HG03064 (cell line): ENCODE measurements around the gene TNFSF13.

ENCODE experiments used
- ATAC-seq: cut with Tn5 transposase; IDR thresholded peaks from one replicate; pipeline ENCODE4 v1.9.1; 2021; ENCODE audit warnings: low read depth; ENCODE audit not compliant: unreplicated experiment

TNFSF13 gene

DNA sequence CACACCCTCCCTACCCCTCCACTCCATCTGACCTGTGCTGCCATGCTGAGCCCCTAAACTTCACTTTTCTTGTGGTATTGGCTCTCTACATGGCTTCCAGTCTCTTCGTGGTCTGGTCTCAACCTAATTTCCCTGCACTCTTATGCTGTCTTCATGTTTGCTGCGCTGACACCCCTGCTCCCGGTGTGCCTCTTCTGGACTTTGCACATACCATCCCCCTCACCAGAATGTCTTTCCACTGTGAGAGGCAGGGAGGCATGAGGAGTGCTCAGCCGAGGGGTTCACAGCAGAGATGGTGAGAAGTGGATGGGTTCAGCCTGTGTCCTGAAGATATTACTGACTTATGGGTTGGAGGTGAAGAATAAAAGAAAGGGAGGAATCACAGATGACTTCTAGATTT is 7.2 kb upstream of the TNFSF13 start:
- no peak for ATAC-seq

DNA sequence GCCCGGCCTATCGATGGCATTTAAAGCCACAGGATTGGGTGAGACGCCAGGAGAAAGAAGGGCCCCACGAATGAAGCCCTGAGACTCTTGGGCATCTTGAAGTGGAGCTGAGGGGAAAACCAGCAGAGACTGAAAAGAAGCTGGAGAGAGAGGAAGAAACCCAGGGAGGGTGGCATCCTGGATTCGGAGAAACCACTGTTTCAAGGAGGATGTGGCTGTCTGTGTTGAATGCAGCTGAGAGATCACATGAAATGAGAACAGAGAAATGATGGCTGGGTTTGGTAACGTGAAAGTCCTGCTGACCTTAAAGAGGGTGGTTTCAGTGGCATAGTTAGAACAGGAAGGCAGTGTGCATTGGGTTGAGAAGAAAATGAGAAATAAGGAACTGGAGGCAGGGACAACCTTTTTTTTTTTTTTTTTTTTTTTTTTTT is 5.9 kb upstream of the TNFSF13 start:
- ATAC-seq, result no peak

DNA sequence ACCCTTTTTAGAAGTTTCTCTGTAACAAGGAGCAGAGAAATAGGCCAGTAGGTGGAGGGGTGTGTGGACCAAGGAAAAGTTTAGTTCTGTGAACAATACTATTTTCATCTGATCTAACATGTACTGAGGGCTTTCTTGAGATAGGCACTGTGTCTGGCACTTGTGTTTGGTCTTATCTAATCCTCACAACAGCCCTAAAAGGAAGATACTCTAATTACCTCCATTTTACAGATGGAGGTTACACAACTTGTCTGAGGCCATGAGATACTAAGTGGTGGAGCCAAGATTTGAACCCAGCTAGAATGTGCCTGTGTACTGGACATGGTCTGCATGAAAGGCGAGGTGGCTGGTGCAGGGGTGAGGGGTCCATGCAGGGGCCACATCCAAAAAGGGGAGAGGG is 5.2 kb upstream of the TNFSF13 start:
- no peak for ATAC-seq

DNA sequence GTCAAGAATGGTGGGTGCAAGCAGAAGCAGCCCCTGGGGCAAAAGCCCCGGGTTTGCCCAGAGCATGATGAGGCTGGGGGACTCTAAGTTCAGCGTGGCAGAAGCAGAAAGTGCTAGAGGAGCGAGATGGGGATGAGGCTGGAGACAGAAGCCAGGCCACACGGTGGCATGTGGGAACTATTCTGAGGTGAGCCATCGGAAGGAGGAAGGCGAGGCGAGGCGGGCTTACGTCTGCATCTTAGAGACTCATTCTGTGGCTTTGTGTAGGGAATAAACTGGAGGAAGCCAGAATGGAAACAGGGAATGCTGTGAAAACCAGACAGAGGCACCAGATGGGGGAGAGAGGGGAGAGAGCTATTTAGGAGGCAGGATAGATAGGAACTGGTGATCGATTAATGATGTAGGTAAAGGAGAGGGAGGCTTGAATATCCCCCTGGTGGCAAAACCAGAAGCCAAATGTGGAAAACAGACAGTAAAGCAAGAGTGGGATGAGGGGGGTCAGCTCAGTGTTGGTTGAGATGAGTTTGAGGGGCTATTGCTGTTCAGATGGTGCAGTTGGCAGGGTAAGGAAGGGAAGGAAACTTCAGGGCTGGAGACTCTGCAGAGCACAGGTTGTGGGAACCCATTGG is 3.1 kb upstream of the TNFSF13 start:
- no peak for ATAC-seq

DNA sequence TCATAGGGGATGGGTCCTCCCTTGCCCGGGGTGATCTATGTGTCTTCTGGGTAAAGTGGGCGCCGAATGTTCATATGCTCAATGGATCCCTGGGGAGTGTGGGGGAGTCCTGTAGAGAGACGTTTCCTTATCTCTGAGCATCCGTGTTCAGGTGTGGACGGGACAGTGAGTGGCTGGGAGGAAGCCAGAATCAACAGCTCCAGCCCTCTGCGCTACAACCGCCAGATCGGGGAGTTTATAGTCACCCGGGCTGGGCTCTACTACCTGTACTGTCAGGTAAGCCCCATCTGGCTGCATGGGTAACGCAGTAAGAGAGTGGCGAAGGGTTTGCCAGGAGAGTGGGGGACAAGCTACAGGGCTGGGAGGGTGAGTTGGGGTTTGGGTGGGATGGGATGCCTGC is 1.9 kb upstream of the TNFSF13 start:
- no peak for ATAC-seq

DNA sequence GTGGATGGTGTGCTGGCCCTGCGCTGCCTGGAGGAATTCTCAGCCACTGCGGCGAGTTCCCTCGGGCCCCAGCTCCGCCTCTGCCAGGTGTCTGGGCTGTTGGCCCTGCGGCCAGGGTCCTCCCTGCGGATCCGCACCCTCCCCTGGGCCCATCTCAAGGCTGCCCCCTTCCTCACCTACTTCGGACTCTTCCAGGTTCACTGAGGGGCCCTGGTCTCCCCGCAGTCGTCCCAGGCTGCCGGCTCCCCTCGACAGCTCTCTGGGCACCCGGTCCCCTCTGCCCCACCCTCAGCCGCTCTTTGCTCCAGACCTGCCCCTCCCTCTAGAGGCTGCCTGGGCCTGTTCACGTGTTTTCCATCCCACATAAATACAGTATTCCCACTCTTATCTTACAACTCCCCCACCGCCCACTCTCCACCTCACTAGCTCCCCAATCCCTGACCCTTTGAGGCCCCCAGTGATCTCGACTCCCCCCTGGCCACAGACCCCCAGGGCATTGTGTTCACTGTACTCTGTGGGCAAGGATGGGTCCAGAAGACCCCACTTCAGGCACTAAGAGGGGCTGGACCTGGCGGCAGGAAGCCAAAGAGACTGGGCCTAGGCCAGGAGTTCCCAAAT is 1.3 kb upstream of the TNFSF13 start:
- no peak for ATAC-seq

DNA sequence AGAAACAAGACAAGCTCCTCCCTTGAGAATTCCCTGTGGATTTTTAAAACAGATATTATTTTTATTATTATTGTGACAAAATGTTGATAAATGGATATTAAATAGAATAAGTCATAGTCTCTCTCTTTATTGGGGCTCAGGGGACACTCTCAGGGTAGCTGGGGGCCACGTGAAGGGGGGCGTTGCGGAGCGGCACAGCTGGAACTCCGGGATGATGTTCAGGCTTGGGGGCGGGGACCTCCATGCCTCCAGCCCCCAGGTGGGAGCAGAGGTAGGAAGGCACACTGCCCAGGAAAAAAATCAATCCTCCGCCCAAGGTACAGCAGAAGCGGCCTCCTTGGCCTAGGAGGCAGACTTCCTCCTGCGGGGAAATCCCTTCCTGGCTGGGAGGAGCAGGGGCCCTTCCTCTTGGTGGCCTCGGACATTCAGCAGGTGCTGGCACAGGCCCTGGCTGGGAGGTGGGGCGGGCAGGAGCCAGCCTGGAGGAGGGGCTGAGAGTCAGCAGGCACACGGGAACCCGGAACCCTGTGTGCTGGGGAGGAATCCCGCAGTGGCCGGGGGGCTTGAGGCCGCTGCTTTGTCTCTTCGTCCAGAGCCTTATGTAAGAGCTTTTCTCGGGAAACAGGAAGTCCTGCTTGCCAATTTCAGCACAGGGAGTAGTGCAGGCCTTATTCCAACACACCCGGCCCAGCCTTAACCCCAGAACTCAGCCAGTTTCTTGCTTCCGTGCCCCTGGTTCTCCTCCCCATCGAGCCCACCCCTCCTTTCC is 591 bp upstream of the TNFSF13 start:
- no peak for ATAC-seq

DNA sequence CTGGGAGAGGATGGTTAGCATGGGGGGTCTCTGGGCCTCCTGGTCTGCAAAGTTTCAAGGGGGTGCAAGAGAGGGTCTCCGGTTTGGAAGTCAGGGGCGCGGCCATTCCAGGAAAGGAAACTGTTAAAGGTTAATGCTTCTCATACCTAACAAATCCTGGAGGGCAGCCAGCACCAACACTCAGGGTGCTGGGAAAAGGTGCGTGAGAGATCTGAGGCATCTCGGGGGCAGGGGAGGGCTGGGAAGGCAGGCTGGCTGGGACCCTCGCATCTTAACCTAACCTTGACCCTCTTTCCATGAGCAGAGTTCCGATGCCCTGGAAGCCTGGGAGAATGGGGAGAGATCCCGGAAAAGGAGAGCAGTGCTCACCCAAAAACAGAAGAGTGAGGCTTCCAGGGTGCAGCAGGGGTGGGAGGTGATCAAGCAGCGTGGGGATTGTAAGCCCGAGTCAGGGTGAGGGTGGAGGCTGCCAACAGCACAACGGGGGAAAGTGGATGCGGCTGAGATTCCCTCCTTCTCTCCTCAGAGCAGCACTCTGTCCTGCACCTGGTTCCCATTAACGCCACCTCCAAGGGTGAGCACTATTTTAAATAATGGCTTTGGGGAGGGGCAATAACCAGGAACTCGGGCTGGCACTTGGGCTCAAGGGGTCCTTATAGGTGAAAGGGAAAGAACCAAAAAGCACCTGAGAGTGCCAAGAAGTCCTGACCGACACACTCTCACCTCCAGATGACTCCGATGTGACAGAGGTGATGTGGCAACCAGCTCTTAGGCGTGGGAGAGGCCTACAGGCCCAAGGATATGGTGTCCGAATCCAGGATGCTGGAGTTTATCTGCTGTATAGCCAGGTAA is 996 bp downstream of the TNFSF13 start:
- ATAC-seq, result no peak

DNA sequence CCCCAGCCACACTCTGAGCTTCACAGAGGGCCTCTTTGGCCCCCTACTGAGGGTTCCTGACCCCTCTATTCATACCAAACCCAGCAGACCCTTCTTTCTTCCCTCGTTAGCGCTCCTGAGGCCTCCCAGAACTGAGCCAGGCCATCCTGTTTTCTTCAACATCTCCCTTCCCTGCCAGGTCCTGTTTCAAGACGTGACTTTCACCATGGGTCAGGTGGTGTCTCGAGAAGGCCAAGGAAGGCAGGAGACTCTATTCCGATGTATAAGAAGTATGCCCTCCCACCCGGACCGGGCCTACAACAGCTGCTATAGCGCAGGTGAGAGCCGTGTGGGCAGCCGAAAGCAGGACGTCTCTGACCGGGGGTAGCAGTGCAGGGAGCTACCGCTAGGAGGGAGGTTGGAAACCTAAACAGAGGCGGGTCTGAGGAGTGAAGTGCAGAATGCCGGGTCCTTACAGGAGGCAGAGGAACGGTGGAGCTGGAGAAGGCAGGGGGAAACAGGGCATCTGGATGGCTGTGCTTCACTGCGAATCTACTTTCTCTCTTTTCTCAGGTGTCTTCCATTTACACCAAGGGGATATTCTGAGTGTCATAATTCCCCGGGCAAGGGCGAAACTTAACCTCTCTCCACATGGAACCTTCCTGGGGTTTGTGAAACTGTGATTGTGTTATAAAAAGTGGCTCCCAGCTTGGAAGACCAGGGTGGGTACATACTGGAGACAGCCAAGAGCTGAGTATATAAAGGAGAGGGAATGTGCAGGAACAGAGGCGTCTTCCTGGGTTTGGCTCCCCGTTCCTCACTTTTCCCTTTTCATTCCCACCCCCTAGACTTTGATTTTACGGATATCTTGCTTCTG is 1.9 kb downstream of the TNFSF13 start:
- ATAC-seq, result no peak

DNA sequence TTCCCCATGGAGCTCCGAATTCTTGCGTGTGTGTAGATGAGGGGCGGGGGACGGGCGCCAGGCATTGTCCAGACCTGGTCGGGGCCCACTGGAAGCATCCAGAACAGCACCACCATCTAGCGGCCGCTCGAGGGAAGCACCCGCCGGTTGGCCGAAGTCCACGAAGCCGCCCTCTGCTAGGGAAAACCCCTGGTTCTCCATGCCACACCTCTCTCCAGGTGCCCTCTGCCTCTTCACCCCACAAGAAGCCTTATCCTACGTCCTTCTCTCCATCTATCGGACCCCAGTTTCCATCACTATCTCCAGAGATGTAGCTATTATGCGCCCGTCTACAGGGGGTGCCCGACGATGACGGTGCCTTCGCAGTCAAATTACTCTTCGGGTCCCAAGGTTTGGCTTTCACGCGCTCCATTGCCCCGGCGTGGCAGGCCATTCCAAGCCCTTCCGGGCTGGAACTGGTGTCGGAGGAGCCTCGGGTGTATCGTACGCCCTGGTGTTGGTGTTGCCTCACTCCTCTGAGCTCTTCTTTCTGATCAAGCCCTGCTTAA is 2.6 kb downstream of the TNFSF13 start:
- peak; percentile 54 for ATAC-seq

DNA sequence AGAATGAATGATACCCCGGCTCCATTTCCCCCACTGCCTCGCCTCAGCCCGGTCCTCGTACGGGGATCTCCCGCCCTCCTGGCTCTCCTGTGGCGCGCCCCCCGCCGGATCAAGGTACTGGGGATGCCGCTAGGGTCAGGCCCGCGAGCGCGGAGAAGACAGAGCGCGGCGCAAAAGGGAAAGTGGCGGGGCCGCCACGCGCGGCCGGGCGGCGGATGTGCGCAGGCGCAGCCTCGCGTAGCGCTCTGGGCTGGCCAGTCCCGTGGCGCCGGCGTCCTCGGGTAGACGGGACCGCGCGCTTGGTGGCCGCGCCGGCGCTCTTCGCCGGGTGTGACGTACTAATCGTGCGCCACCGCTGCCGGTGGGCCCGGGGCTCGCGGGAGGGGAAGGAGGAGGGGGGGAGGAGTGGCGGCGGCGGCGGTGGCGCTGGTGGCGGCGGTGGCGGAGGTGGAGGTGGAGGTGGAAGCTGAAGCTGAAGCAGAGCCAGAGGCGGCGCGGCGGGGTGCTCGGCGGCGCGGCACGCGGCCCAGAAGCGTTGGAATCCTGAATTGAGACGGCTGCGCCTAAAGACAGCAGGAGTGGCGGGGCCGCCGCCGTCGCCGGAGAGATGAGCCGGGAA is 3.1 kb downstream of the TNFSF13 start, which contains the start of gene SENP3:
TSS of gene SENP3 (plus strand) at position 331 of the 619 bp plus-strand sequence. CDS start 1,158 bp downstream, outside the sequence.
- no peak for ATAC-seq

DNA sequence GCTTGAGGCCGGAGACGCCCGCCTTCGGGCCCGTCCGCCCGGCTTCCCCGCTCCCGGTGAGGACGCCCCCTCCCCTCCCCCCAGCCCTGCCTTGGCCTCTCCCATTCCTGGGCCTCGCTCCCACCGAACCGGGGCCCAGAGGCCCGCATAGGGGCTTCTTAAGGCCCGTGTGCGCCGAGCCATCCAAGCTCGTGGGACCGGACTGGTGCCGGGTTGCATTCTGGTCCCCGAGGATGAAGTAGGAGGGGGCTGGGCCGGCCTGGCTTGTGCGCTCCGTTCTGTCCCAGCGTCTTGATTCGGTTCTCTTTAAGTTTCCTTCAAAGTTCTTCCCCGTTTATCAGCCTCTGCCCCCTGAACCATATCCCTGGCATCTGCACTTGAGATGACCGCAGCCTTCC is 3.7 kb downstream of the TNFSF13 start:
- no peak for ATAC-seq

DNA sequence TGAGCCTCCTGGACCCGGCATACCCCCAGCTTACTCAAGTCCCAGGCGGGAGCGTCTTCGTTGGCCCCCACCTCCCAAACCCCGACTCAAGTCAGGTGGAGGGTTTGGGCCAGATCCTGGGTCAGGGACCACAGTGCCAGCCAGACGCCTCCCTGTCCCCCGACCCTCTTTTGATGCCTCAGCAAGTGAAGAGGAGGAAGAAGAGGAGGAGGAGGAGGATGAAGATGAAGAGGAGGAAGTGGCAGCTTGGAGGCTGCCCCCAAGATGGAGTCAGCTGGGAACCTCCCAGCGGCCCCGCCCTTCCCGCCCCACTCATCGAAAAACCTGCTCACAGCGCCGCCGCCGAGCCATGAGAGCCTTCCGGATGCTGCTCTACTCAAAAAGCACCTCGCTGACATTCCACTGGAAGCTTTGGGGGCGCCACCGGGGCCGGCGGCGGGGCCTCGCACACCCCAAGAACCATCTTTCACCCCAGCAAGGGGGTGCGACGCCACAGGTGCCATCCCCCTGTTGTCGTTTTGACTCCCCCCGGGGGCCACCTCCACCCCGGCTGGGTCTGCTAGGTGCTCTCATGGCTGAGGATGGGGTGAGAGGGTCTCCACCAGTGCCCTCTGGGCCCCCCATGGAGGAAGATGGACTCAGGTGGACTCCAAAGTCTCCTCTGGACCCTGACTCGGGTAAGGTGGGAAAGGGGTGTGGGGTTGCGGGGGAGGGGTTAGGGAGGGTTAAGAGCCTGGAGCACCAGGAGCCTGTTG is 4.7 kb downstream of the TNFSF13 start:
- no peak for ATAC-seq

DNA sequence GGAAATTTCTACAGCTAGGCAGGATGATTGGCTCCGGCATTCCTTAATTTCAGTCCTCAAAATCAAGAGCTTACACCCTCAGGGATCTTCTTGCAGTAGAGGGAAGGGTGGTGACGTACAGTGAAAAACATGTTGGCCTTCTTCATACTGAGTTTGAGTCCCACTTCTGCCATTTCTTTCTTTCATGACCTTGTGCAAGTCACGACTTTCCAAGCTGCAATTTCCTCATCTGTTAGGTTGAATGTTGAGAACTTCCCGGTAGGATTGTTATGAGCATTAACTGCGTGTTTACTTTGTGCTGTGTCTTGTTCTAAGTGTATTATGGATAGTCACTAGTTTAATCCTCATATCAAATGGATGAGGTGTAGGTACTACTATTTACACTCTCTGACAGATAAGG is 11.0 kb downstream of the TNFSF13 start:
- ATAC-seq, result no peak

DNA sequence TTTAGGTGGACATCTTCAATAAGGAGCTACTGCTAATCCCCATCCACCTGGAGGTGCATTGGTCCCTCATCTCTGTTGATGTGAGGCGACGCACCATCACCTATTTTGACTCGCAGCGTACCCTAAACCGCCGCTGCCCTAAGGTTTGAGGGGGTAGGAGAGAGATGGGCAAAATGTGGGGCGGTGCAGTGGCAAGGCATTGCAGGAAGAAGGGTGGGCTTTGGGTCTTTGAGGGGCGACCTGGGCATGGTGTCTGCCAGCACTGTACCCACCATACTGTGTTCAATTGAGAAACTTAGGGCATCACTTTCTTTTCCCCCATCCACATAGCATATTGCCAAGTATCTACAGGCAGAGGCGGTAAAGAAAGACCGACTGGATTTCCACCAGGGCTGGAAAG is 11.8 kb downstream of the TNFSF13 start:
- ATAC-seq, result no peak

DNA sequence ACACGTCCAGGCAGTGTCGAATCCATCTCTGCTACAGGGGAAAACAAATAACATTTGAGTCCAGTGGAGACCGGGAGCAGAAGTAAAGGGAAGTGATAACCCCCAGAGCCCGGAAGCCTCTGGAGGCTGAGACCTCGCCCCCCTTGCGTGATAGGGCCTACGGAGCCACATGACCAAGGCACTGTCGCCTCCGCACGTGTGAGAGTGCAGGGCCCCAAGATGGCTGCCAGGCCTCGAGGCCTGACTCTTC is 13.7 kb downstream of the TNFSF13 start:
- peak; percentile 76 for ATAC-seq

DNA sequence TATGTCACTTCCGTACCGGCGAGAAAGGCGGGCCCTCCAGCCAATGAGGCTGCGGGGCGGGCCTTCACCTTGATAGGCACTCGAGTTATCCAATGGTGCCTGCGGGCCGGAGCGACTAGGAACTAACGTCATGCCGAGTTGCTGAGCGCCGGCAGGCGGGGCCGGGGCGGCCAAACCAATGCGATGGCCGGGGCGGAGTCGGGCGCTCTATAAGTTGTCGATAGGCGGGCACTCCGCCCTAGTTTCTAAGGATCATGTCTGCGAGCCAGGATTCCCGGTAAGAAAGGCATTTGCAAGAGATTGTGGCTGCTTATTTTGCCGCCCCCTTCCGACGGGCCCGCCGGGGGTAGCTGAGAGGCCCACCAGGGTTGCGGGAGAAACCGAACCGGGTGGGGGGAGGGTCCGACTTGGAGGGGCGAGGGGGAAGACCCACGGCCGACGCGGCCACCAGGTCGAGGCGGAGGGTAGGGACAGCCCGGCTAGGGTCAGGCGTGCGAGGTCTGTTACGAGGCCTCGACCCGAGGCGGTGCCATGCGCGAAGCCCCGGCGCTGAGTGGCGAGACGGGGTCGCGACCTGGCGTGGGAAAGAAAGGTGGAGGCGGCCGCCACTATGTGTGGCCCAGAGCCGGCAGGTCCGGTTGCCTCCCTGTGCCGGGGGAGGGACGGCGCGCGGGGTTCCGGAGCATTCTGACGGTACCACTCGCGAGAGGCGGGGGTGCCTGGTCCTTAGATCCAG is 14.2 kb downstream of the TNFSF13 start:
- no peak for ATAC-seq
